Psoas muscle (tissue), 8 donors: ENCODE data around the gene RBM43. TPM values are rescaled to one million over a fixed set of nuclear protein-coding genes. Genes with fewer than 3 reads are reported as not detected.

Experiments used
- ATAC-seq, 4 donors: fragments of 200-7000 bp; cut with Tn5 transposase; one replicate each; pipeline ENCODE4 v1.9.1; 2020; ENCODE audit warnings: moderate library complexity in 3 of 4, mild to moderate bottlenecking in 2 of 4
- DNase-seq, 2 donors: peaks; one replicate each; pipeline ENCODE4 v3.0.0-alpha.2; 2020
- H3K27ac ChIP-seq: fragments of 200-600 bp; one replicate; pipeline ENCODE4 v1.8.0; 2022
- H3K27me3 ChIP-seq, 3 donors: fragments of 200-600 bp in 1 of 3; one replicate each; pipeline versions ENCODE4 v1.6.1 to v1.8.0; 2013 to 2022; ENCODE audit warnings: low read length in 2 of 3, mild to moderate bottlenecking in 2 of 3, moderate library complexity in 1 of 3; ENCODE audit not compliant: insufficient read depth in 3 of 3
- H3K36me3 ChIP-seq, 2 donors: fragments of 200-600 bp in 1 of 2; one replicate each; pipeline versions ENCODE4 v1.6.1 to v1.8.0; 2013 to 2022; ENCODE audit warnings: low read depth in 1 of 2, mild to moderate bottlenecking in 1 of 2, moderate library complexity in 1 of 2; ENCODE audit not compliant: insufficient read depth in 1 of 2
- H3K4me1 ChIP-seq: fragments of 200-600 bp; one replicate; pipeline ENCODE4 v1.8.0; 2022
- H3K4me3 ChIP-seq: fragments of 200-600 bp; one replicate; pipeline ENCODE4 v1.8.0; 2022; ENCODE audit warnings: mild to moderate bottlenecking
- H3K9me3 ChIP-seq: fragments of 200-600 bp; one replicate; pipeline ENCODE4 v1.8.0; 2022
- CTCF ChIP-seq: fragments of 200-600 bp; IDR thresholded peaks from one replicate; pipeline ENCODE4 v1.8.0; 2022; ENCODE audit warnings: antibody characterized with exemption
- WGBS, 3 donors: extraction: QIAGEN DNeasy Blood & Tissue Kit; methylation state at CpG; one replicate each; pipeline versions ENCODE4 v1.1.6 to v1.1.7; 2013; 5-methylcytosine and 5-hydroxymethylcytosine counted together
- intact Hi-C, 2 donors: fragments of 100-400 bp; cut with DNase I; formaldehyde crosslinking; loops; one replicate each; pipeline versions ENCODE4 v1.11.0 to v1.14.2; 2022
- polyA plus RNA-seq, 3 donors: library from polyadenylated mRNA; stranded (reverse); fragments of 200-250 nt; gene quantifications; one replicate each; pipeline ENCODE4 v1.2.3, GENCODE V29; 2013
- total RNA-seq, 4 donors: library from RNA; stranded (reverse); fragmentation: NEBNext Ultra II Directional in 2 of 4; extraction: Animal tissue kit (Norgen Biotek cat#: 25700) in 2 of 4; gene quantifications; one replicate each; pipeline versions ENCODE4 v1.2.1 to v1.2.4, GENCODE V29; 2021 to 2023
- donor health status: healthy with polysubstance abuse.
- donor health status: DM: no; HTN: no; CAD: no; lungs with moderate emphysema.
- donor health status: Bipolar disorder and iron deficiency.
- donor health status: healthy.
- donor health status: DM: yes; HTN: yes; CAD: no.
- donor health status: DM: no; HTN: no; CAD: no.
- donor health status: DM: no; HTN: no; CAD: no.
- donor health status: DM: yes; HTN: yes; CAD: no.

The RBM43 gene
- total and polyA plus RNA-seq, 7 donors, result 0.52 to 3.1 (median 1.0) TPM

- no peak for TF ChIP-seq CTCF
- Histone ChIP-seq H3K4me1 (no peaks in the 10 kb centered on the region), H3K9me3 (no peaks in the 10 kb centered on the region), H3K27ac (no peak overlapping the region), H3K36me3 (peaks cover 0 to 40% of the 10 kb centered on the region in 2 donors), H3K4me3 (no peak overlapping the region), H3K27me3 (no peaks in the 10 kb centered on the region)
- intact Hi-C loops, result no loop called here
- DNase-seq, result no peak
- ATAC-seq, result no peak
Measured at GRCh38 chr2:151271824-151272223, 10.2 kb upstream of the RBM43 start.

DNA sequence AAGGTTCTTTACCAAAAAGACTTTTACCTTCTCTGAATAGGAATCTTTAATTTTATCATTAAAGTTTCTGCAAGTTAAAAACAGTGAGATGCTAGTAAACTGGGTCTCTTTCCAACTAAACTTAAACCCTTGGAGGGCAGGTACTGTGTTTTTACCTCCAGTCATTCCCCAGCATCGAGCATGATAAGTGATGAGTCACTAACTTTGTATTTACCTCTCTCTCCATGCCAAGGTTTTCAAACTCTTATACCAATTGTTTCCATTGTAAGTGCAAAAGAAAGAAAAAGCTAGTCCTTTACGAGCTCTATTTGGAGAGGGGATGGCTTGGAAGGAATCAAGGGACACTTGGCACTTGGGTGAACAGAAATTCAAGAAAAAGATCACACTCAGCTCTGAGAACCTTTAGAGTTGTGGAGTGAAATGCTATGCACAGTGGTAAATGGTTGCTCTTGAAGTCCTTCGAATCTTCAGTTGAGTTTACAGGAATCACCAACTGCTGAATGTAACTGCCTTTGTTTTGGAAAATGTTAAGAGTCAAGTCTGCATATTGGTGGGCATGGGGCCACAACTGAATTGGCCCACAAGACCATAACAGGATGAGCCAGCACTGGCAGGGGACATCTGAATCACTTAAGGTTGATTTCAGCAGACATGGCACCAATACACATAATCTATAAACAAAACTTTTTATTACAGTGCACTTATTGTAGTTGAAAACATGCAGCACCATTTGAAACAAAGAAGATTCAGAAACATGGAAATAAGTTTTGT lies 8.3 kb upstream of the RBM43 start:
- Histone ChIP-seq H3K36me3 (peaks cover 0 to 36% of the 10 kb centered on the region in 2 donors), H3K27me3 (no peaks in the 10 kb centered on the region), H3K4me1 (no peaks in the 10 kb centered on the region), H3K4me3 (no peak overlapping the region), H3K27ac (no peak overlapping the region), H3K9me3 (no peaks in the 10 kb centered on the region)
- intact Hi-C loops, result no loop called here
- DNase-seq (no peak), ATAC-seq (no peak)
- WGBS, 3 donors, result 54 to 63% (median 55%) methylated on average over 3 of the region's 3 CpGs
- TF ChIP-seq CTCF, result no peak

DNA sequence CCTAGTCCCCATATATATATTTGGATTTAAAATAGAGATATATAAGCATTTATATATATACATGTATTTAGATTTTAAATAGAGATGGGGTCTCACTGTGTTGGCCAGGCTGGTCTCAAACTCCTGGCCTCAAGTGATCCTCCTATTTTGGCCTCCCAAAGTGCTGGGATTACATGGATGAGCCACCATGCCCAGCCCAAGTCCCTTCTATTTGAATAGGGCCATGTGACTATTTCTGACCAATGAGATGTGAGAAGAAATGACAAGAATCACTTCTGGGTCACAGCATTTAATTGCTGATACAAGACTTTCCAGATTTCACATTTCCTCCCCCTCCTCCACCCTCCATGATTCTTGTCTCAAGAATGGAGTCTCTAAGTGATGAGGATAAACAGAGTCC lies 6.4 kb upstream of the RBM43 start:
- TF ChIP-seq CTCF, result no peak
- H3K27ac ChIP-seq, result no peak overlapping the region
- H3K9me3 ChIP-seq, result no peaks in the 10 kb centered on the region
- peaks cover 0 to 25% of the 10 kb centered on the region in 2 donors for H3K36me3 ChIP-seq
- no peaks in the 10 kb centered on the region for H3K4me1 ChIP-seq
- H3K4me3 ChIP-seq, result no peak overlapping the region
- no peaks in the 10 kb centered on the region for H3K27me3 ChIP-seq
- DNase-seq (no peak), ATAC-seq (no peak)
- intact Hi-C loops, result no loop called here

GRCh38 chr2:151267537-151267936 lies 5.9 kb upstream of the RBM43 start:
- Histone ChIP-seq H3K27ac (no peak overlapping the region), H3K36me3 (peaks cover 0 to 22% of the 10 kb centered on the region in 2 donors), H3K4me1 (no peaks in the 10 kb centered on the region), H3K4me3 (no peak overlapping the region), H3K27me3 (no peaks in the 10 kb centered on the region), H3K9me3 (no peaks in the 10 kb centered on the region)
- no peak for ATAC-seq
- intact Hi-C loops, result no loop called here
- DNase-seq, result no peak
- TF ChIP-seq CTCF, result no peak
- 95 to 97% (median 96%) methylated on average over 5 of the region's 5 CpGs for WGBS, 3 donors

DNA sequence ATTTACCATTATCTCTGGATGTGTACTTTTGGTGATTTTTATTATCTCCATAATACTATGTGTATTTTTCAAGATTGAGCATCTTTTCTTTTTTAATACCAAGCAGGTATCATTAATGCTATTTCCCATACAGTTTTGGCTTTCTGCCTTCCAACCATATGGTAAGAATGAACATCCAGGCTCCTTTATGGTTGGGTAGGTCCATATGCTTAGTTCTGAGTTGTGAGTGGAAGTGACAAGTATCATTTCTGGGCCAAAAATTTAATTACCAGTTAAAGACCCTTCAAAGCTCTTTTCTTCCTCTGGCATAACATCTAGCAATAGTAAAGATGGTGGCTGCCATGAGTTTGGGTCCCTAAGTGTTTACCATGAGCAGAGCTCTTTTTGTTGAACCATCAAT lies 4.3 kb upstream of the RBM43 start:
- ATAC-seq, result no peak
- Histone ChIP-seq H3K4me3 (no peak overlapping the region), H3K4me1 (no peaks in the 10 kb centered on the region), H3K9me3 (no peaks in the 10 kb centered on the region), H3K36me3 (peaks cover 0 to 8% of the 10 kb centered on the region in 2 donors), H3K27ac (no peak overlapping the region), H3K27me3 (no peaks in the 10 kb centered on the region)
- DNase-seq, result no peak
- intact Hi-C loops, result no loop called here
- no peak for TF ChIP-seq CTCF
